ENCODE measurements around the gene AGFG2. TPM values are rescaled to one million over a fixed set of nuclear protein-coding genes. Genes with fewer than 3 reads are reported as not detected.

AGFG2 gene
- total and polyA plus RNA-seq, 12 donors: 14.0 to 175 (median 107) TPM

DNA sequence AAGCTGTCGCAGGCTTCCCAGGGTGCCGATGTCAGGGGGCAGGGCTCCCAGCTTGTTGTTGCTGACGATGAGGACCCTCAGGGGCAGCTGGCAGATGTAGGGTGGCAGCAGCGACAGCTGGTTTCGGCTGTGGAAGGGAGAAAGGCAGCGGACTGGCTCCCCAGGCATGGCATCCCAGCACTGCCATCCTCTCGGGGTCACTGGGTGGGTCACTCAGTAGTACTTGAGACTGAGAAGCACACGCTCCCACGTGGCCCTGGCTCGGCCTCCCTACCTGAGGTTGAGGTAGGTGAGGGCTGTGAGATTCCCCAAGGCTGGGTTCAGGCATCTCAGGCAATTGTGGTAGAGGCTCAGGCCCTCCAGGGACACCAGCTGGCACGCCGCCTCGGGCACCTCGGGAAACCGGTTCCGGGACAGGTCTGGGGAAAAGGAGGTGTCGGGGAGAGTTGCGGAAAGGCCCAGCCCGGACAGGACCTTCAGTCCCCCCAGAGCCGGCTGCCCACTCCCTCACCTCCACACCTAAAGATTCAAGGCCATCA is 43.1 kb downstream of the AGFG2 start:
- 38 to 86% (median 78%) methylated on average over 10 to 20 of the region's 20 CpGs for WGBS, 4 donors
- Histone ChIP-seq H3K9me3 (replicated peaks in 1 of 3) (no peaks in the 10 kb centered on the region), H3K4me3 (no peak overlapping the region), H3K4me1 (replicated peaks in 1 of 2) (peaks cover 21 to 30% of the 10 kb centered on the region in 2 donors), H3K27ac (peak overlapping the region in 2 of 5 donors; percentile 94 to 99), H3K27me3 (no peaks in the 10 kb centered on the region), H3K36me3 (replicated peaks in 1 of 2) (peaks cover 0 to 49% of the 10 kb centered on the region in 2 donors)
- intact Hi-C loops (cut with DNase I): loop anchor here in 1 of 2 donors (5.0 kb wide), 1 partner anchor 95 kb away; no protein-coding TSS in a partner anchor
- peak in 3 of 7 donors; percentile 37 to 55 (median 42) for DNase-seq
- no peak for TF ChIP-seq POLR2A (IDR thresholded peaks at IDR 0.05)
- TF ChIP-seq, protein P1, sequence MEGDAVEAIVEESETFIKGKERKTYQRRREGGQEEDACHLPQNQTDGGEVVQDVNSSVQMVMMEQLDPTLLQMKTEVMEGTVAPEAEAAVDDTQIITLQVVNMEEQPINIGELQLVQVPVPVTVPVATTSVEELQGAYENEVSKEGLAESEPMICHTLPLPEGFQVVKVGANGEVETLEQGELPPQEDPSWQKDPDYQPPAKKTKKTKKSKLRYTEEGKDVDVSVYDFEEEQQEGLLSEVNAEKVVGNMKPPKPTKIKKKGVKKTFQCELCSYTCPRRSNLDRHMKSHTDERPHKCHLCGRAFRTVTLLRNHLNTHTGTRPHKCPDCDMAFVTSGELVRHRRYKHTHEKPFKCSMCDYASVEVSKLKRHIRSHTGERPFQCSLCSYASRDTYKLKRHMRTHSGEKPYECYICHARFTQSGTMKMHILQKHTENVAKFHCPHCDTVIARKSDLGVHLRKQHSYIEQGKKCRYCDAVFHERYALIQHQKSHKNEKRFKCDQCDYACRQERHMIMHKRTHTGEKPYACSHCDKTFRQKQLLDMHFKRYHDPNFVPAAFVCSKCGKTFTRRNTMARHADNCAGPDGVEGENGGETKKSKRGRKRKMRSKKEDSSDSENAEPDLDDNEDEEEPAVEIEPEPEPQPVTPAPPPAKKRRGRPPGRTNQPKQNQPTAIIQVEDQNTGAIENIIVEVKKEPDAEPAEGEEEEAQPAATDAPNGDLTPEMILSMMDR (IDR thresholded peaks at IDR 0.05): no peak

DNA sequence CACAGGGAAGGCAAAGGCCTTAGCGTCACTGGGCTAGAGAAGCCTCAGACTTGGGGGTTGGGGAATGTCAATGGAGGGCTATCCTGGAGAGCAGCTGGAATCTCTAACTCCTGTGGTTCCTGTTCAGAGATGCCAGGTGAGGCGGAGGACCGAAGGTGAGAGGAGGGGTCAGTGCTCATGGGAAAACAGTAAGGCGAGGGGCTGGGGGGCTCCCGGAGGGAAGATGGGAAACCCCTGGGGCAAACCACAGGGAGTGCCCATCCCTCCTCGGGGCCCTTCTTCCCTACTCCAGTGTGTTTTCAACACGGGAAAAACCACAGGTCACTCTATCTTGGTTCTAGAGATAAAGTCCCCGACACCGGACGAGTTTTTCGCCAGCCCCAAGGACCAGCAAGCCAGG is 43.6 kb downstream of the AGFG2 start:
- no peak for TF ChIP-seq POLR2A (IDR thresholded peaks at IDR 0.05)
- TF ChIP-seq, protein P1 (IDR thresholded peaks at IDR 0.05): no peak
- no peaks in the 10 kb centered on the region for H3K27me3 ChIP-seq
- peaks cover 21 to 30% of the 10 kb centered on the region in 2 donors for H3K4me1 ChIP-seq (replicated peaks in 1 of 2)
- DNase-seq: peak in 1 of 7 donors; percentile 49
- intact Hi-C loops (cut with DNase I): loop anchor here in 1 of 2 donors (5.0 kb wide), 1 partner anchor 95 kb away; no protein-coding TSS in a partner anchor
- WGBS, 4 donors: 54 to 68% (median 65%) methylated on average over 7 to 11 of the region's 11 CpGs
- peaks cover 0 to 44% of the 10 kb centered on the region in 2 donors for H3K36me3 ChIP-seq (replicated peaks in 1 of 2)
- H3K9me3 ChIP-seq (replicated peaks in 1 of 3): no peaks in the 10 kb centered on the region
- H3K4me3 ChIP-seq: no peak overlapping the region
- peak overlapping the region in 2 of 5 donors; percentile 94 to 99 for H3K27ac ChIP-seq

DNA sequence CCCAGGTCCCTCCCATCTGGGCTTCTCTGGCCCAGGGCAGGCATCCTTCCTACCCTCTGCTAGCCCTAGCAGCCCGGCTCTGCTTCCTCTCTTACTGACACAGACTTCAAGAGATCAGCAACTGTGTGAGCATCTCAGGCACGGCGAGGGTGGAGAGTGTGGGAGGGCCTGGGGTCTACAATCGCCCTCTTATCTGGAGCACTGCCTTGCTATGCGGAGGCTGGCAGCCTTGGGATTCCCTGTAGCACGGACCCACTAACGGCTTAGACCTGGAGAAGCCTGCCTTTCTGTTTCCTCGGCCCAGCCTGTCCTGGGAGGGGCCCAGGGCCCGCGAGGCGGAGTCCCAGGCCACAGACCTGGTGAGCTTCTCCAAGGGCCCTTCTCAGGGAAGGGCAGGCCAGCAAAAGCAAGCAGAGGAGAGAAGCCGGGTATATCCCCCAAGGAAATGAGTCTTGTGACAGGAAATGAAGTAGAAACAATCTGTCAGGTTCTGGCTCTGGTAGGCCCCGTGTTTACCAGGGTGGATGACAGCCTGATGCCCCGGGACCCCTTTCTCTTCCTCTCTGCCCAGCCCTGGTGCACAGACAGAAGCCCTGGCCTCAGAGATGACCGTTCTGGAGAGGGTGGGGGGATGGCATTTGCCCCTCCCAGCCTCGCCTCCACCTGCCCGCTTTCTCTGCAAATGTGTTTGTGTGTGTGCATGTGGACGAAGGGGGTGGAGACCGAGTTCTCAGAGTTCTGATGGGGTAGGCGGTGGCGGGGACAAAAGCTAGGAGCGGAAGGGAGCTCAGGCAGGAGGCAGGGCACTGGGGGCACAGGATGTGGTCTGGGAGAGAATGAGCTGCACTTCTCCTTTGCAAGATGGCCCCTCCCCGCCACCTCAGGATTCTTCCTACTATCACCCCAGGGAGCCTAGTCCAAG is 44.4 kb downstream of the AGFG2 start:
- peak overlapping the region in 1 of 4 donors; percentile 88 for H3K4me3 ChIP-seq
- peak; percentile 48 to 75 (median 63) for DNase-seq
- TF ChIP-seq POLR2A (IDR thresholded peaks at IDR 0.05): peak in 1 of 2 donors; percentile 9
- TF ChIP-seq, protein P1 (IDR thresholded peaks at IDR 0.05): no peak
- no peaks in the 10 kb centered on the region for H3K9me3 ChIP-seq (replicated peaks in 1 of 3)
- peaks cover 21 to 30% of the 10 kb centered on the region in 2 donors for H3K4me1 ChIP-seq (replicated peaks in 1 of 2)
- no peaks in the 10 kb centered on the region for H3K27me3 ChIP-seq
- intact Hi-C loops (cut with DNase I): loop anchor here in 1 of 2 donors (5.0 kb wide), 1 partner anchor 94 kb away; no protein-coding TSS in a partner anchor
- peak overlapping the region in 4 of 5 donors; percentile 68 to 99 (median 94) for H3K27ac ChIP-seq
- peaks cover 0 to 36% of the 10 kb centered on the region in 2 donors for H3K36me3 ChIP-seq (replicated peaks in 1 of 2)
- 35 to 66% (median 44%) methylated on average over 16 to 23 of the region's 23 CpGs for WGBS, 4 donors

Measured in adrenal gland (tissue), 12 donors.